Endodermal cell (in vitro differentiated cells): ENCODE results near the gene HYLS1. TPM values are rescaled to one million over a fixed set of nuclear protein-coding genes. Genes with fewer than 3 reads are reported as not detected.
"Not testable (repeated sequence)": the region's sequence is repeated elsewhere in the genome, so short reads cannot be mapped to it uniquely, and the experiment has no call there.

Experiments
- DNase-seq: peaks from one replicate; pipeline ENCODE4 v3.0.0-alpha.2; 2017
- H3K27ac ChIP-seq: 2 replicates; pipeline ENCODE4 v1.5.1; 2013; ENCODE audit warnings: mild to moderate bottlenecking, low read depth, low read length, moderate library complexity
- H3K27me3 ChIP-seq: 2 replicates; pipeline ENCODE4 v1.6.1; 2013; ENCODE audit warnings: mild to moderate bottlenecking, low read length, moderate library complexity; ENCODE audit not compliant: insufficient read depth, control insufficient read depth, poor library complexity, severe bottlenecking
- H3K36me3 ChIP-seq: 2 replicates; pipeline ENCODE4 v1.7.0; 2013; ENCODE audit warnings: mild to moderate bottlenecking, low read length, moderate library complexity; ENCODE audit not compliant: control insufficient read depth, insufficient read depth
- H3K4me1 ChIP-seq: one replicate; pipeline ENCODE4 v1.7.0; 2013; ENCODE audit warnings: low read length; ENCODE audit not compliant: control insufficient read depth, insufficient read depth
- H3K4me3 ChIP-seq: 2 replicates; pipeline ENCODE4 v1.5.1; 2013; ENCODE audit warnings: mild to moderate bottlenecking, low read length, moderate library complexity
- H3K9ac ChIP-seq: 2 replicates; pipeline ENCODE4 v1.6.1; 2013; ENCODE audit warnings: mild to moderate bottlenecking, low read length, moderate library complexity; ENCODE audit not compliant: poor library complexity, severe bottlenecking; ENCODE audit errors: extremely low read depth
- H3K9me3 ChIP-seq: 2 replicates; pipeline ENCODE4 v1.6.1; 2013; ENCODE audit warnings: mild to moderate bottlenecking, low read length, moderate library complexity; ENCODE audit not compliant: control insufficient read depth
- H3K27ac Mint-ChIP-seq: 2 replicates; pipeline ENCODE4 v1.8.0; 2020; ENCODE audit warnings: mixed read lengths
- H3K27me3 Mint-ChIP-seq: 2 replicates; pipeline ENCODE4 v1.8.0; 2021; ENCODE audit warnings: mild to moderate bottlenecking, mixed read lengths; ENCODE audit not compliant: insufficient read depth
- H3K36me3 Mint-ChIP-seq: 2 replicates; pipeline ENCODE4 v1.8.0; 2020; ENCODE audit warnings: low read depth, mixed read lengths
- H3K4me1 Mint-ChIP-seq: 2 replicates; pipeline ENCODE4 v1.8.0; 2020; ENCODE audit warnings: mixed read lengths
- H3K4me3 Mint-ChIP-seq: 2 replicates; pipeline ENCODE4 v1.8.0; 2020; ENCODE audit warnings: mild to moderate bottlenecking, moderate library complexity, mixed read lengths
- H3K9me3 Mint-ChIP-seq: 2 replicates; pipeline ENCODE4 v1.8.0; 2020; ENCODE audit warnings: mild to moderate bottlenecking, mixed read lengths
- WGBS, 2 experiments: methylation state at CpG; one replicate each; pipeline versions ENCODE4 v1.1.5 to v1.1.7; 2013; ENCODE audit warnings: missing lambda C conversion rate in 2 of 2, mixed read lengths in 1 of 2; ENCODE audit not compliant: insufficient coverage in 1 of 2, insufficient read length in 1 of 2; 5-methylcytosine and 5-hydroxymethylcytosine counted together
- total RNA-seq, 2 donors: library from RNA; stranded (reverse); fragmentation: NEBNext Ultra II Directional in 1 of 2; extraction: Animal tissue kit (Norgen Biotek cat#: 25700) in 1 of 2; gene quantifications; 2 replicates in 1 of 2; 3 replicates in 1 of 2; pipeline ENCODE4 v1.2.1, GENCODE V29; 2021
- TF ChIP-seq, protein P1 (sequence below): fragments of 200-600 bp; sonication (generic); conservative IDR thresholded peaks from 2 replicates; pipeline ENCODE4 v1.5.0; 2021; ENCODE audit warnings: antibody characterized with exemption, mild to moderate bottlenecking

The HYLS1 gene
- total RNA-seq, 2 donors from 2014 or later: 6.6 to 7.7 TPM

DNA sequence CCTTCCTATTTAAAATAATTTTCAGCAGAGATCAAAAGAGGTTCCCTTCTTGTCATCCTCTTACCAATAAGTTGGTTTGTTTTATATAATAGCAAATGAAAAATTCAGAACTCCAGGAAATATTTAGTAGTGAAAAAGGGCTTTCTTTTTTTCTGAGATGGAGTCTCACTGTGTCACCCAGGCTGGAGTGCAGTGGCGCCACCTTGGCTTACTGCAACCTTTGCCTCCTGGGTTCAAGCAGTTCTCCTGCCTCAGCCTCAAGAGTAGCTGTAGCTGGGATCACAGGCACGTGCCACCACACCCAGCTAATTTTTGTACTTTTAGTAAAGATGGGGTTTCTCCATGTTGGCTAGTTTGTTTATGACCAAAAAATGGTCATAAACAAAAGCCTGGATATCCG lies 27.1 kb downstream of the HYLS1 start:
- not testable (repeated sequence) for H3K4me3 ChIP-seq, H3K4me3 Mint-ChIP-seq, H3K4me1 ChIP-seq, DNase-seq, H3K27me3 Mint-ChIP-seq, H3K9me3 ChIP-seq, H3K9ac ChIP-seq, H3K9me3 Mint-ChIP-seq, H3K36me3 Mint-ChIP-seq, H3K27ac ChIP-seq, H3K27ac Mint-ChIP-seq, H3K27me3 ChIP-seq, H3K4me1 Mint-ChIP-seq, H3K36me3 ChIP-seq
- TF ChIP-seq, protein P1, sequence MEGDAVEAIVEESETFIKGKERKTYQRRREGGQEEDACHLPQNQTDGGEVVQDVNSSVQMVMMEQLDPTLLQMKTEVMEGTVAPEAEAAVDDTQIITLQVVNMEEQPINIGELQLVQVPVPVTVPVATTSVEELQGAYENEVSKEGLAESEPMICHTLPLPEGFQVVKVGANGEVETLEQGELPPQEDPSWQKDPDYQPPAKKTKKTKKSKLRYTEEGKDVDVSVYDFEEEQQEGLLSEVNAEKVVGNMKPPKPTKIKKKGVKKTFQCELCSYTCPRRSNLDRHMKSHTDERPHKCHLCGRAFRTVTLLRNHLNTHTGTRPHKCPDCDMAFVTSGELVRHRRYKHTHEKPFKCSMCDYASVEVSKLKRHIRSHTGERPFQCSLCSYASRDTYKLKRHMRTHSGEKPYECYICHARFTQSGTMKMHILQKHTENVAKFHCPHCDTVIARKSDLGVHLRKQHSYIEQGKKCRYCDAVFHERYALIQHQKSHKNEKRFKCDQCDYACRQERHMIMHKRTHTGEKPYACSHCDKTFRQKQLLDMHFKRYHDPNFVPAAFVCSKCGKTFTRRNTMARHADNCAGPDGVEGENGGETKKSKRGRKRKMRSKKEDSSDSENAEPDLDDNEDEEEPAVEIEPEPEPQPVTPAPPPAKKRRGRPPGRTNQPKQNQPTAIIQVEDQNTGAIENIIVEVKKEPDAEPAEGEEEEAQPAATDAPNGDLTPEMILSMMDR: peak; percentile 70
- 78 to 79% methylated on average over 3 of the region's 3 CpGs for WGBS, 2 experiments

DNA sequence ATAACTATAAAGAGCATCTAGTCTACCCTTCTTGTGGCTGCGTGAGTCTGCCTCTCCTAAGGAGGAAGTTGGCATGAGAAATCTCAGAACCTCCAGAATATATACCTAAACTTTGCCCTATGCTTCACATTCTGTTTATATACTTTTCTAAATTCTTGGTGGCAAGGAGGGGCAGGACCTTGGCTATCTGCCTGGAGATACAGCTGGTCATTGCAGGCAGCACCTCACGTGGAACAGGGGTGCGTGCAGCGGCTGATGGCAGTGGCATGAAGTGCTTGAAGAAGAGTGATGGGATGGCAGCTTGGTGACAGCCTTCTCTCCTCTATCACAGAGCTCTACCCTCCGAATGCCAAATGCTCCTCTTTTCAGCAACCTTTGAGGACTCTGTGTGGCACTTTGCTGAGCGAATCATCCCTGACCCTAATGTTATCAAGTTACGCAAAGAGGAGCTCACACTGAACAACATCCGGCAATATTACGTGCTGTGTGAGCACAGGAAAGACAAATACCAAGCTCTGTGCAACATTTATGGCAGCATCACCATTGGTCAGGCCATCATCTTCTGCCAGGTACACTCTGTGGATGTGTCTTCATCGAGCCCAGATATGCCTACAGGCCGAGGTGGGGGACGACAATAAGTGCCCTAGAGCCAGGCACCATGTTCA lies 29.3 kb downstream of the HYLS1 start:
- H3K27me3 ChIP-seq: peaks cover 9% of the 10 kb centered on the region
- Mint-ChIP-seq H3K4me1 (no peaks in the 10 kb centered on the region), H3K36me3 (no peaks in the 10 kb centered on the region), H3K9me3 (no peaks in the 10 kb centered on the region), H3K27me3 (no peaks in the 10 kb centered on the region), H3K27ac (no peak overlapping the region), H3K4me3 (no peak overlapping the region)
- no peaks in the 10 kb centered on the region for H3K4me1 ChIP-seq
- no peak overlapping the region for H3K9ac ChIP-seq
- H3K36me3 ChIP-seq: no peaks in the 10 kb centered on the region
- WGBS, 2 experiments: 93 to 94% methylated on average over 7 to 12 of the region's 12 CpGs
- TF ChIP-seq, protein P1: no peak
- no peak overlapping the region for H3K27ac ChIP-seq
- H3K9me3 ChIP-seq: no peaks in the 10 kb centered on the region
- no peak for DNase-seq
- no peak overlapping the region for H3K4me3 ChIP-seq

DNA sequence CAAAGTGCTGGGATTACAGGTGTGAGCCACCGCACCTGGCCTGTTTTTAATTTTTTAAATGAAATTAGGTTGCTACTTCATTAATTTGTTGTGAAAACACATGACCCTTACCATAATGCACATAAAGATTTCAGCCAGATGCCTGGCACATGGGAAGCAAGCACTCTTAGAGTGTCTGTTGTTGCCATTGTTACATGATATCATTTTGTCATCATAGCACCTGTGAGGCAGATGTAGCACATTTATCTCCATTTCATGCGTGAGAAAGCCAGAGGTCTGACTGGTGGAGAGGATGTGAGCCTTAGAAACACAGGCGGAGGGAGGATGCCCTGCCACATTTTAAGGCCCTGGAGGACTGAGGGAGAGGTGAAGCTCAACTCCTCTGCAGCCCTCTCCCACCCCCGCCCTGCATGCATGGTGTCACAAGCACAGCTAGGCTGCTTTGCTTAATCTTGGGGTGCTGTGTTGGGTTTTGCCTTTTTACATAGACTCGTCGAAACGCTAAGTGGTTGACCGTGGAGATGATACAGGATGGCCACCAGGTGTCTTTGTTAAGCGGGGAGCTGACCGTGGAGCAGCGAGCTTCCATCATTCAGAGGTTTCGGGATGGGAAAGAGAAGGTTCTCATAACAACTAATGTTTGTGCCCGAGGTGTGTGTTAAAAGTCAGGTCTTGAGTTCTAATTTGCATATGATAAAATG lies 30.8 kb downstream of the HYLS1 start:
- H3K36me3 ChIP-seq: no peaks in the 10 kb centered on the region
- no peak overlapping the region for H3K4me3 ChIP-seq
- Mint-ChIP-seq H3K27ac (no peak overlapping the region), H3K27me3 (no peaks in the 10 kb centered on the region), H3K4me3 (no peak overlapping the region), H3K4me1 (no peaks in the 10 kb centered on the region), H3K9me3 (no peaks in the 10 kb centered on the region), H3K36me3 (no peaks in the 10 kb centered on the region)
- H3K27me3 ChIP-seq: peaks cover 19% of the 10 kb centered on the region
- H3K4me1 ChIP-seq: no peaks in the 10 kb centered on the region
- no peaks in the 10 kb centered on the region for H3K9me3 ChIP-seq
- TF ChIP-seq, protein P1: peak; percentile 65
- H3K9ac ChIP-seq: no peak overlapping the region
- peak; percentile 67 for DNase-seq
- H3K27ac ChIP-seq: no peak overlapping the region
- 81 to 88% methylated on average over 11 to 12 of the region's 13 CpGs for WGBS, 2 experiments
